ENCODE results near the gene SLC35E1.

- no peak for TF ChIP-seq CTCF (IDR thresholded peaks at IDR 0.05)
- TF ChIP-seq POLR2A (IDR thresholded peaks at IDR 0.05): no peak
Observed at GRCh38 chr19:16514383-16515019, 57.7 kb downstream of the SLC35E1 start.

Data from adrenal gland (tissue), 5 donors.